Measurements from ENCODE around the gene HCRT. TPM values are rescaled to one million over a fixed set of nuclear protein-coding genes. Genes with fewer than 3 reads are reported as not detected.

The HCRT gene
- polyA plus RNA-seq, 2 of the 4 experiments (the other 2 are of a cell fraction): 0.18 TPM; not detected in 1

DNA sequence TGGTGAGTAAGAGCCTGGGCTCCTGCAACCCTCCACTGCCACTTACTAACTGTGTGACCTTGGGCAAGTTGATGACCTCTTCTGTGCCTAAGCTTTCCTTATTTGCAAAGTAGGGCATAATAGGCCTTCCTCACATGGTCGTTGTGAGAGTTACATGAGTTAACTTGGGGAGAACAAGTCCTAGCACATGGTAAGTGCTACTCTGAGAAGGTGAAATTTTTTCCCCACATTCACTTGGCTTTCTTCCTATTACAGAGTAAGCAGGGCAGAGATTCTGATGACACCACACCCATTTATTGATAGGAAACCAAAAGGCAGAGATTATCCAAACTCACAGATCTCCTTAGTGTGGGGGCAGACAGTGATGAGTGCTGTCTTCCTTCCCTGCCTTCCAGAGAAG lies 5.9 kb downstream of the HCRT start:
- TF ChIP-seq HES2 (IDR thresholded peaks at IDR 0.05) (no peak), JUN (IDR thresholded peaks at IDR 0.05) (no peak), FOSL2 (IDR thresholded peaks at IDR 0.05) (no peak), FOSL2 (CRISPR knock-in tag; IDR thresholded peaks at IDR 0.05) (no peak), TFCP2L1 (CRISPR knock-in tag; IDR thresholded peaks at IDR 0.05) (no peak), TP53 (CRISPR knock-in tag; IDR thresholded peaks at IDR 0.05) (no peak), ELK1 (IDR thresholded peaks at IDR 0.05; ENCODE audit: low read depth, low read length) (no peak), RAD21 (conservative IDR thresholded peaks at IDR 0.05 in 1 of 2, IDR thresholded peaks at IDR 0.05 in 1 of 2) (no peak), CBX8 (IDR thresholded peaks at IDR 0.05) (no peak), USF2 (IDR thresholded peaks at IDR 0.05) (no peak), E2F6 (IDR thresholded peaks at IDR 0.05; ENCODE audit: borderline replicate concordance, low read depth) (no peak), ZSCAN20 (CRISPR knock-in tag; IDR thresholded peaks at IDR 0.05) (no peak), RARB (CRISPR knock-in tag; IDR thresholded peaks at IDR 0.05) (no peak), PHF8 (IDR thresholded peaks at IDR 0.05; ENCODE audit: borderline replicate concordance, low read depth) (no peak), FOXS1 (CRISPR knock-in tag; IDR thresholded peaks at IDR 0.05) (no peak), MYC (IDR thresholded peaks at IDR 0.05; ENCODE audit: borderline replicate concordance, low read length) (no peak), ZNF302 (CRISPR knock-in tag; IDR thresholded peaks at IDR 0.05) (no peak), MAZ (IDR thresholded peaks at IDR 0.05; ENCODE audit: borderline replicate concordance, low read depth, low read length) (no peak), HDAC2 (IDR thresholded peaks at IDR 0.05) (no peak)
- FAIRE-seq: no peak
- no peak for DNase-seq (ENCODE audit: low read depth in 1 of 2, low spot score in 1 of 2)
- ChIA-PET POLR2A (no interaction called here), CTCF (interaction anchor here (0.9 to 4.0 kb wide), 9 partner anchors 8 to 216 kb away, joined by 3 to 48 read pairs (median 5); partner anchors contain the start of genes HSPB9 and KAT2A)
- H3K4me3 ChIP-seq: no peak overlapping the region
- H3K27ac ChIP-seq: no peak overlapping the region
- peaks cover 27% of the 10 kb centered on the region for H3K4me1 ChIP-seq
- ATAC-seq: no peak
- 6% methylated on average over 1 of the region's 1 CpG for WGBS (ENCODE audit: missing lambda C conversion rate)
- H3K4me2 ChIP-seq: no peak overlapping the region
- no peaks in the 10 kb centered on the region for H3K9me3 ChIP-seq

DNA sequence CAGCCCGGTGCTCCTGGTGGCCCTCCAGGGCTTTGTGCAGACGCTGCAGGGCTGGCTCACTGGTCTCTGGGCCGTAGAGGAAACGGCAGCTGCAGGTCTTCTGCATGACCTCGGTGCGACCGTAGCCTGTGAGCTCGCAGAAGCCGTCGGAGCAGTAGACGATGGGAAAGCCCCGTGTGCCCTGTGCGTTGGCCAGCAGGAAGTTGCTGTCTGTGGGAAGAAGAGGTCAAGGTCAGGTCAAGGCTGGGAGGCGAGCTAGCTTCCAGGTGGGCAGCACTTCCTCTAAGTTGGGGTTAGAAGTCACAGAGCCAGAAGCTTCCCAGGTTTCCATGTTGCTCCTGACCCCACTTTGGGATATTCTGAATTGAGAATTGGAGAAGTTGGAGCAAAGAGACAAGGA lies 6.4 kb downstream of the HCRT start:
- FAIRE-seq (no peak), DNase-seq (ENCODE audit: low read depth in 1 of 2, low spot score in 1 of 2) (no peak), ATAC-seq (peak in 1 of 2 experiments; percentile 6; a peak in 3 of 6 replicates)
- Histone ChIP-seq H3K4me3 (no peak overlapping the region), H3K4me2 (no peak overlapping the region), H3K9me3 (no peaks in the 10 kb centered on the region), H3K27ac (no peak overlapping the region), H3K4me1 (peaks cover 25% of the 10 kb centered on the region)
- TF ChIP-seq JUNB (IDR thresholded peaks at IDR 0.05) (no peak), CBX8 (IDR thresholded peaks at IDR 0.05) (no peak), CHD4 (IDR thresholded peaks at IDR 0.05; ENCODE audit: borderline replicate concordance) (no peak), POLR2AphosphoS2 (conservative IDR thresholded peaks at IDR 0.05; ENCODE audit: low read length) (no peak)
- CTCF ChIA-PET: interaction anchor here (0.7 to 4.0 kb wide), 7 partner anchors 11 to 341 kb away, joined by 3 to 48 read pairs (median 5); partner anchors contain the start of genes HSPB9 and KAT2A
- 34% methylated on average over 14 of the region's 14 CpGs for WGBS (ENCODE audit: missing lambda C conversion rate)
- POLR2A ChIA-PET: no interaction called here

GRCh38 chr17:42177684-42178083 lies 7.6 kb downstream of the HCRT start:
- peaks cover 14% of the 10 kb centered on the region for H3K4me1 ChIP-seq
- H3K4me2 ChIP-seq: no peak overlapping the region
- H3K27ac ChIP-seq: no peak overlapping the region
- WGBS (ENCODE audit: missing lambda C conversion rate): 29% methylated on average over 2 of the region's 2 CpGs
- FAIRE-seq (no peak), DNase-seq (ENCODE audit: low read depth in 1 of 2, low spot score in 1 of 2) (peak in 1 of 2 experiments; percentile 46), ATAC-seq (peak in 1 of 2 experiments; percentile 11; a peak in 2 of 6 replicates)
- CTCF ChIA-PET: interaction anchor here (0.5 to 0.6 kb wide), 2 partner anchors 60 to 322 kb away, joined by 3 read pairs; no protein-coding TSS in a partner anchor
- no peak overlapping the region for H3K4me3 ChIP-seq
- POLR2A ChIA-PET: no interaction called here
- no peaks in the 10 kb centered on the region for H3K9me3 ChIP-seq
- TF ChIP-seq ZC3H11A (IDR thresholded peaks at IDR 0.05): no peak
- no peak for TF ChIP-seq CTCF (IDR thresholded peaks at IDR 0.05)
- TF ChIP-seq POLR2A (IDR thresholded peaks at IDR 0.05; ENCODE audit: low read length): no peak
- no peak for TF ChIP-seq SMC3 (IDR thresholded peaks at IDR 0.05)
- TF ChIP-seq HEYL (CRISPR knock-in tag; IDR thresholded peaks at IDR 0.05): no peak
- no peak for TF ChIP-seq ESRRA (IDR thresholded peaks at IDR 0.05; ENCODE audit: borderline replicate concordance, low read length)
- no peak for TF ChIP-seq KDM1A (IDR thresholded peaks at IDR 0.05; ENCODE audit: low read depth)
- no peak for TF ChIP-seq GATA3 (IDR thresholded peaks at IDR 0.05; ENCODE audit: borderline replicate concordance)
- TF ChIP-seq, protein P1, sequence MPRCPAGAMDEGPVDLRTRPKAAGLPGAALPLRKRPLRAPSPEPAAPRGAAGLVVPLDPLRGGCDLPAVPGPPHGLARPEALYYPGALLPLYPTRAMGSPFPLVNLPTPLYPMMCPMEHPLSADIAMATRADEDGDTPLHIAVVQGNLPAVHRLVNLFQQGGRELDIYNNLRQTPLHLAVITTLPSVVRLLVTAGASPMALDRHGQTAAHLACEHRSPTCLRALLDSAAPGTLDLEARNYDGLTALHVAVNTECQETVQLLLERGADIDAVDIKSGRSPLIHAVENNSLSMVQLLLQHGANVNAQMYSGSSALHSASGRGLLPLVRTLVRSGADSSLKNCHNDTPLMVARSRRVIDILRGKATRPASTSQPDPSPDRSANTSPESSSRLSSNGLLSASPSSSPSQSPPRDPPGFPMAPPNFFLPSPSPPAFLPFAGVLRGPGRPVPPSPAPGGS (IDR thresholded peaks at IDR 0.05): no peak
- TF ChIP-seq JUN (IDR thresholded peaks at IDR 0.05): no peak
- TF ChIP-seq MAFK (IDR thresholded peaks at IDR 0.05; ENCODE audit: partially characterized antibody): no peak

Data from A549 (cell line).